Forelimb muscle (tissue), 1 donor: ENCODE results near the gene TRAPPC3. TPM values are rescaled to one million over a fixed set of nuclear protein-coding genes. Genes with fewer than 3 reads are reported as not detected.

Experiments used
- DNase-seq: peaks from one replicate; pipeline ENCODE4 v3.0.0-alpha.2; 2013; ENCODE audit warnings: low read depth
- polyA plus RNA-seq: library from polyadenylated mRNA; unstranded; fragments of 120-200 nt; gene quantifications from one replicate; pipeline ENCODE4 v1.2.1, GENCODE V29; 2013; ENCODE audit not compliant: insufficient read length

Gene TRAPPC3
- polyA plus RNA-seq, 1 donor: 31.9 TPM

GRCh38 chr1:36154335-36154734 is 5.0 kb upstream of the TRAPPC3 start:
- DNase-seq: no peak

GRCh38 chr1:36153476-36153875 is 4.2 kb upstream of the TRAPPC3 start:
- no peak for DNase-seq

GRCh38 chr1:36151845-36152203 is 2.5 kb upstream of the TRAPPC3 start:
- DNase-seq: no peak

- no peak for DNase-seq
These were observed 2.0 kb upstream of the TRAPPC3 start for GRCh38 chr1:36151134-36151844.

- no peak for DNase-seq
These were observed 1.2 kb upstream of the TRAPPC3 start for GRCh38 chr1:36150296-36151133.

- DNase-seq: no peak
These were observed 648 bp upstream of the TRAPPC3 start for GRCh38 chr1:36149973-36150295.

GRCh38 chr1:36148821-36149236 is 457 bp downstream of the TRAPPC3 start:
- DNase-seq: no peak

GRCh38 chr1:36144413-36144812 is 4.9 kb downstream of the TRAPPC3 start:
- DNase-seq: no peak

GRCh38 chr1:36143424-36143823 is 5.9 kb downstream of the TRAPPC3 start:
- no peak for DNase-seq

GRCh38 chr1:36142121-36142520 is 7.2 kb downstream of the TRAPPC3 start:
- DNase-seq: no peak

- no peak for DNase-seq
These were observed 9.8 kb downstream of the TRAPPC3 start for GRCh38 chr1:36139521-36139920.

- DNase-seq: no peak
These were observed 11.5 kb downstream of the TRAPPC3 start for GRCh38 chr1:36137776-36138175.

GRCh38 chr1:36137226-36137625 is 12.1 kb downstream of the TRAPPC3 start:
- no peak for DNase-seq

GRCh38 chr1:36136535-36136934 is 12.8 kb downstream of the TRAPPC3 start:
- DNase-seq: no peak

GRCh38 chr1:36135796-36136195 is 13.5 kb downstream of the TRAPPC3 start:
- no peak for DNase-seq

- no peak for DNase-seq
These were observed 14.0 kb downstream of the TRAPPC3 start for GRCh38 chr1:36135330-36135667.

GRCh38 chr1:36134505-36135329 is 14.6 kb downstream of the TRAPPC3 start:
- DNase-seq: no peak

- DNase-seq: no peak
These were observed 15.3 kb downstream of the TRAPPC3 start for GRCh38 chr1:36134031-36134430.

GRCh38 chr1:36133484-36133883 is 15.8 kb downstream of the TRAPPC3 start:
- DNase-seq: no peak

GRCh38 chr1:36132029-36132428 is 17.3 kb downstream of the TRAPPC3 start:
- no peak for DNase-seq

- DNase-seq: no peak
These were observed 20.4 kb downstream of the TRAPPC3 start for GRCh38 chr1:36128905-36129206.

- DNase-seq: no peak
These were observed 21.0 kb downstream of the TRAPPC3 start for GRCh38 chr1:36128126-36128904.
